DMS 273 (cell line): Measurements from ENCODE around the gene NDUFS3.

Experiments
- DNase-seq: peaks from one replicate; lab custom pipeline; 2025; ENCODE audit not compliant: unreplicated experiment; lab: John Stamatoyannopoulos, UW

The NDUFS3 gene

GRCh38 chr11:47628026-47628425 is 49.2 kb downstream of the NDUFS3 start:
- DNase-seq, result no peak

GRCh38 chr11:47631473-47631872 is 52.6 kb downstream of the NDUFS3 start:
- no peak for DNase-seq
